ENCODE measurements around the gene PRELID2.
A peak's percentile ranks its signal among the peaks of the same experiment; 100 is the strongest.

PRELID2 gene

GRCh38 chr5:145848854-145849253 lies 13.7 kb upstream of the PRELID2 start:
- TF ChIP-seq CSDC2 (CRISPR knock-in tag; IDR thresholded peaks at IDR 0.05) (no peak), ZFP3 (CRISPR knock-in tag; IDR thresholded peaks at IDR 0.05) (no peak), ZNF565 (CRISPR knock-in tag; conservative IDR thresholded peaks at IDR 0.05; ENCODE audit: low read depth) (no peak), GLIS3 (CRISPR knock-in tag; IDR thresholded peaks at IDR 0.05) (no peak), ZFP30 (CRISPR knock-in tag; IDR thresholded peaks at IDR 0.05) (no peak), BACH2 (CRISPR knock-in tag; IDR thresholded peaks at IDR 0.05; ENCODE audit: borderline replicate concordance) (no peak)
- TF ChIP-seq, protein P1, sequence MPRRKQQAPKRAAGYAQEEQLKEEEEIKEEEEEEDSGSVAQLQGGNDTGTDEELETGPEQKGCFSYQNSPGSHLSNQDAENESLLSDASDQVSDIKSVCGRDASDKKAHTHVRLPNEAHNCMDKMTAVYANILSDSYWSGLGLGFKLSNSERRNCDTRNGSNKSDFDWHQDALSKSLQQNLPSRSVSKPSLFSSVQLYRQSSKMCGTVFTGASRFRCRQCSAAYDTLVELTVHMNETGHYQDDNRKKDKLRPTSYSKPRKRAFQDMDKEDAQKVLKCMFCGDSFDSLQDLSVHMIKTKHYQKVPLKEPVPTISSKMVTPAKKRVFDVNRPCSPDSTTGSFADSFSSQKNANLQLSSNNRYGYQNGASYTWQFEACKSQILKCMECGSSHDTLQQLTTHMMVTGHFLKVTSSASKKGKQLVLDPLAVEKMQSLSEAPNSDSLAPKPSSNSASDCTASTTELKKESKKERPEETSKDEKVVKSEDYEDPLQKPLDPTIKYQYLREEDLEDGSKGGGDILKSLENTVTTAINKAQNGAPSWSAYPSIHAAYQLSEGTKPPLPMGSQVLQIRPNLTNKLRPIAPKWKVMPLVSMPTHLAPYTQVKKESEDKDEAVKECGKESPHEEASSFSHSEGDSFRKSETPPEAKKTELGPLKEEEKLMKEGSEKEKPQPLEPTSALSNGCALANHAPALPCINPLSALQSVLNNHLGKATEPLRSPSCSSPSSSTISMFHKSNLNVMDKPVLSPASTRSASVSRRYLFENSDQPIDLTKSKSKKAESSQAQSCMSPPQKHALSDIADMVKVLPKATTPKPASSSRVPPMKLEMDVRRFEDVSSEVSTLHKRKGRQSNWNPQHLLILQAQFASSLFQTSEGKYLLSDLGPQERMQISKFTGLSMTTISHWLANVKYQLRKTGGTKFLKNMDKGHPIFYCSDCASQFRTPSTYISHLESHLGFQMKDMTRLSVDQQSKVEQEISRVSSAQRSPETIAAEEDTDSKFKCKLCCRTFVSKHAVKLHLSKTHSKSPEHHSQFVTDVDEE (CRISPR knock-in tag; IDR thresholded peaks at IDR 0.05), result no peak
- ATAC-seq, result peak; percentile 62

GRCh38 chr5:145847499-145848497 lies 12.7 kb upstream of the PRELID2 start:
- no peak for TF ChIP-seq PPARA (CRISPR knock-in tag; IDR thresholded peaks at IDR 0.05; ENCODE audit: borderline replicate concordance)
- TF ChIP-seq ZFP30 (CRISPR knock-in tag; IDR thresholded peaks at IDR 0.05), result no peak
- no peak for TF ChIP-seq ESRRG (CRISPR knock-in tag; IDR thresholded peaks at IDR 0.05)
- TF ChIP-seq RARB (CRISPR knock-in tag; IDR thresholded peaks at IDR 0.05), result no peak
- no peak for TF ChIP-seq ZNF70 (CRISPR knock-in tag; IDR thresholded peaks at IDR 0.05)
- TF ChIP-seq ISL1 (CRISPR knock-in tag; IDR thresholded peaks at IDR 0.05), result no peak
- TF ChIP-seq, protein P2, sequence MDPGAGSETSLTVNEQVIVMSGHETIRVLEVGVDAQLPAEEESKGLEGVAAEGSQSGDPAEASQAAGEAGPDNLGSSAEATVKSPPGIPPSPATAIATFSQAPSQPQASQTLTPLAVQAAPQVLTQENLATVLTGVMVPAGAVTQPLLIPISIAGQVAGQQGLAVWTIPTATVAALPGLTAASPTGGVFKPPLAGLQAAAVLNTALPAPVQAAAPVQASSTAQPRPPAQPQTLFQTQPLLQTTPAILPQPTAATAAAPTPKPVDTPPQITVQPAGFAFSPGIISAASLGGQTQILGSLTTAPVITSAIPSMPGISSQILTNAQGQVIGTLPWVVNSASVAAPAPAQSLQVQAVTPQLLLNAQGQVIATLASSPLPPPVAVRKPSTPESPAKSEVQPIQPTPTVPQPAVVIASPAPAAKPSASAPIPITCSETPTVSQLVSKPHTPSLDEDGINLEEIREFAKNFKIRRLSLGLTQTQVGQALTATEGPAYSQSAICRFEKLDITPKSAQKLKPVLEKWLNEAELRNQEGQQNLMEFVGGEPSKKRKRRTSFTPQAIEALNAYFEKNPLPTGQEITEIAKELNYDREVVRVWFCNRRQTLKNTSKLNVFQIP (CRISPR knock-in tag; IDR thresholded peaks at IDR 0.05; ENCODE audit: borderline replicate concordance, low read depth), result no peak
- no peak for TF ChIP-seq TOX (CRISPR knock-in tag; IDR thresholded peaks at IDR 0.05; ENCODE audit: borderline replicate concordance)
- TF ChIP-seq ARNTL (CRISPR knock-in tag; IDR thresholded peaks at IDR 0.05; ENCODE audit: borderline replicate concordance, low read depth), result no peak
- TF ChIP-seq ZC3H10 (CRISPR knock-in tag; IDR thresholded peaks at IDR 0.05), result no peak
- no peak for TF ChIP-seq CSDC2 (CRISPR knock-in tag; IDR thresholded peaks at IDR 0.05)
- ATAC-seq, result peak; percentile 98

GRCh38 chr5:145846081-145846480 lies 10.9 kb upstream of the PRELID2 start:
- TF ChIP-seq ZFP30 (CRISPR knock-in tag; IDR thresholded peaks at IDR 0.05) (no peak), TCF4 (CRISPR knock-in tag; IDR thresholded peaks at IDR 0.05; ENCODE audit: borderline replicate concordance) (no peak), PPARA (CRISPR knock-in tag; IDR thresholded peaks at IDR 0.05; ENCODE audit: borderline replicate concordance) (no peak), CSDC2 (CRISPR knock-in tag; IDR thresholded peaks at IDR 0.05) (no peak), OSR1 (CRISPR knock-in tag; IDR thresholded peaks at IDR 0.05) (no peak), BACH2 (CRISPR knock-in tag; IDR thresholded peaks at IDR 0.05; ENCODE audit: borderline replicate concordance) (no peak), ZFP3 (CRISPR knock-in tag; IDR thresholded peaks at IDR 0.05) (no peak), TOX (CRISPR knock-in tag; IDR thresholded peaks at IDR 0.05; ENCODE audit: borderline replicate concordance) (no peak), GLIS3 (CRISPR knock-in tag; IDR thresholded peaks at IDR 0.05) (no peak), ARNTL (CRISPR knock-in tag; IDR thresholded peaks at IDR 0.05; ENCODE audit: borderline replicate concordance, low read depth) (no peak), ESRRG (CRISPR knock-in tag; IDR thresholded peaks at IDR 0.05) (no peak), ZNF8 (CRISPR knock-in tag; IDR thresholded peaks at IDR 0.05) (no peak), ISL1 (CRISPR knock-in tag; IDR thresholded peaks at IDR 0.05) (no peak), ZNF565 (CRISPR knock-in tag; conservative IDR thresholded peaks at IDR 0.05; ENCODE audit: low read depth) (no peak), PATZ1 (CRISPR knock-in tag; IDR thresholded peaks at IDR 0.05; ENCODE audit: borderline replicate concordance) (no peak)
- TF ChIP-seq, protein P3, sequence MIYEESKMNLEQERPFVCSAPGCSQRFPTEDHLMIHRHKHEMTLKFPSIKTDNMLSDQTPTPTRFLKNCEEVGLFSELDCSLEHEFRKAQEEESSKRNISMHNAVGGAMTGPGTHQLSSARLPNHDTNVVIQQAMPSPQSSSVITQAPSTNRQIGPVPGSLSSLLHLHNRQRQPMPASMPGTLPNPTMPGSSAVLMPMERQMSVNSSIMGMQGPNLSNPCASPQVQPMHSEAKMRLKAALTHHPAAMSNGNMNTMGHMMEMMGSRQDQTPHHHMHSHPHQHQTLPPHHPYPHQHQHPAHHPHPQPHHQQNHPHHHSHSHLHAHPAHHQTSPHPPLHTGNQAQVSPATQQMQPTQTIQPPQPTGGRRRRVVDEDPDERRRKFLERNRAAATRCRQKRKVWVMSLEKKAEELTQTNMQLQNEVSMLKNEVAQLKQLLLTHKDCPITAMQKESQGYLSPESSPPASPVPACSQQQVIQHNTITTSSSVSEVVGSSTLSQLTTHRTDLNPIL (CRISPR knock-in tag; IDR thresholded peaks at IDR 0.05; ENCODE audit: low read depth), result no peak
- TF ChIP-seq, protein P1 (CRISPR knock-in tag; IDR thresholded peaks at IDR 0.05), result no peak
- TF ChIP-seq, protein P2 (CRISPR knock-in tag; IDR thresholded peaks at IDR 0.05; ENCODE audit: borderline replicate concordance, low read depth), result no peak
- no peak for ATAC-seq
